Neutrophil (primary cell): ENCODE measurements around the gene LTK.
"Not testable (repeated sequence)": the region's sequence is repeated elsewhere in the genome, so short reads cannot be mapped to it uniquely, and the experiment has no call there.

Experiments used
- H3K27ac ChIP-seq: fragments of 200-600 bp; sonication (generic); 2 replicates; pipeline ENCODE4 v1.5.1; 2016; ENCODE audit warnings: mild to moderate bottlenecking, moderate library complexity
- H3K27me3 ChIP-seq: fragments of 200-600 bp; sonication (generic); 2 replicates; pipeline ENCODE4 v1.6.0; 2016; ENCODE audit warnings: mild to moderate bottlenecking
- H3K36me3 ChIP-seq: fragments of 200-600 bp; sonication (generic); 2 replicates; pipeline ENCODE4 v1.5.1; 2017
- H3K4me1 ChIP-seq, 2 experiments: fragments of 200-600 bp in 1 of 2; sonication (generic) in 1 of 2; 1 replicate in 1 of 2; 2 replicates in 1 of 2; pipeline versions ENCODE4 v1.5.1 to v1.6.1; 2013 to 2016; ENCODE audit warnings: low read depth in 1 of 2, low read length in 1 of 2, mild to moderate bottlenecking in 1 of 2, moderate library complexity in 1 of 2; ENCODE audit not compliant: control insufficient read depth in 1 of 2, insufficient read depth in 1 of 2
- H3K4me3 ChIP-seq, 2 experiments: fragments of 200-600 bp in 1 of 2; sonication (generic) in 1 of 2; 1 replicate in 1 of 2; 2 replicates in 1 of 2; pipeline ENCODE4 v1.5.1; 2013 to 2016; ENCODE audit warnings: low read depth in 1 of 2, low read length in 1 of 2, mild to moderate bottlenecking in 1 of 2, moderate library complexity in 1 of 2
- H3K9me3 ChIP-seq: fragments of 200-600 bp; sonication (generic); 2 replicates; pipeline ENCODE4 v1.5.1; 2016
- CTCF ChIP-seq: fragments of 200-600 bp; sonication (generic); IDR thresholded peaks from 2 replicates; pipeline ENCODE4 v1.5.1; 2016; ENCODE audit warnings: antibody characterized with exemption

Gene LTK

DNA sequence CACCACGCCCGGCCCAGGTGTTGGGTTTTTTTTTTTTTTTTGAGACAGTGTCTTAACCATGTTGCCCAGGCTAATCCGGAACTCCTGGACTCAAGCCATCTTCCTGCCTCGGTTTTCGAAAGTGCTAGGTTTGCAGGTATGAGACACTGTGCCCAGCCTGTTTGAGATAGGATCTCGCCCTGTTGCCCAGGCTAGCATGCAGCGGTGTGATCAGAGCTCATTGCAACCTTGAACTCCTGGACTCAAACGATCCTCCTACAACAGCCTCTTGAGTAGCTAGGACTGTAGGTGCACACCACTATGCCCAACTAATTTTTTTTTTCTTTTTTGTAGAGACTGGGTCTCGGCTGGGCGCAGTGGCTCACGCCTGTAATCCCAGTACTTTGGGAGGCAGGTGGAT lies 40.2 kb downstream of the LTK start:
- Histone ChIP-seq H3K4me3 (no peak overlapping the region), H3K27me3 (no peaks in the 10 kb centered on the region), H3K27ac (no peak overlapping the region), H3K9me3 (no peaks in the 10 kb centered on the region), H3K36me3 (peaks cover 100% of the 10 kb centered on the region), H3K4me1 (no peaks in the 10 kb centered on the region)
- TF ChIP-seq CTCF = no peak

DNA sequence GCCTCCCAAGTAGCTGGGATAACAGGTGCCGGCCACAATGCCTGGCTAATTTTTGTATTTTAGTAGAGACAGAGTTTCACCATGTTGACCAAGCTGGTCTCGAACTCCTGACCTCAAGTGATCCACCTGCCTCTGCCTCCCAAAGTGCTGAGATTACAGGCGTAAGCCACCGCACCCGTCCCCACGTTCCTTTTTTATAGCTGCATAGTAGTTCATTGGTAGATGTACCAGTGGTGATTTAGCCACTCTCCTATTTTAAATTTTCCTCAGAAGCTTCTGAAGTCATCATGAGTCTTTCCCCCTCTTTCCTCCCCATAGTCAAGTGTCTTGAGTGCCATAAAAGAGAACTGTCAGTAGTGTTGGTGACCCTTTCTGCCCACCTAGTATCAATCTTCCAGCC lies 44.0 kb downstream of the LTK start:
- H3K4me1 ChIP-seq, H3K27me3 ChIP-seq, H3K9me3 ChIP-seq, H3K4me3 ChIP-seq, H3K27ac ChIP-seq: not testable (repeated sequence)
- peaks cover 99% of the 10 kb centered on the region for H3K36me3 ChIP-seq

- Histone ChIP-seq H3K9me3 (no peaks in the 10 kb centered on the region), H3K4me1 (peaks cover 0 to 7% of the 10 kb centered on the region in 2 experiments), H3K27ac (no peak overlapping the region), H3K27me3 (no peaks in the 10 kb centered on the region), H3K4me3 (no peak overlapping the region), H3K36me3 (peaks cover 91% of the 10 kb centered on the region)
- TF ChIP-seq CTCF = no peak
These were observed 46.9 kb downstream of the LTK start for GRCh38 chr15:41466711-41467110.

GRCh38 chr15:41465822-41466421 lies 47.7 kb downstream of the LTK start:
- TF ChIP-seq CTCF = peak; percentile 27
- H3K27ac ChIP-seq = no peak overlapping the region
- H3K4me3 ChIP-seq = no peak overlapping the region
- no peaks in the 10 kb centered on the region for H3K9me3 ChIP-seq
- H3K36me3 ChIP-seq = peaks cover 90% of the 10 kb centered on the region
- peaks cover 0 to 7% of the 10 kb centered on the region in 2 experiments for H3K4me1 ChIP-seq
- H3K27me3 ChIP-seq = no peaks in the 10 kb centered on the region

DNA sequence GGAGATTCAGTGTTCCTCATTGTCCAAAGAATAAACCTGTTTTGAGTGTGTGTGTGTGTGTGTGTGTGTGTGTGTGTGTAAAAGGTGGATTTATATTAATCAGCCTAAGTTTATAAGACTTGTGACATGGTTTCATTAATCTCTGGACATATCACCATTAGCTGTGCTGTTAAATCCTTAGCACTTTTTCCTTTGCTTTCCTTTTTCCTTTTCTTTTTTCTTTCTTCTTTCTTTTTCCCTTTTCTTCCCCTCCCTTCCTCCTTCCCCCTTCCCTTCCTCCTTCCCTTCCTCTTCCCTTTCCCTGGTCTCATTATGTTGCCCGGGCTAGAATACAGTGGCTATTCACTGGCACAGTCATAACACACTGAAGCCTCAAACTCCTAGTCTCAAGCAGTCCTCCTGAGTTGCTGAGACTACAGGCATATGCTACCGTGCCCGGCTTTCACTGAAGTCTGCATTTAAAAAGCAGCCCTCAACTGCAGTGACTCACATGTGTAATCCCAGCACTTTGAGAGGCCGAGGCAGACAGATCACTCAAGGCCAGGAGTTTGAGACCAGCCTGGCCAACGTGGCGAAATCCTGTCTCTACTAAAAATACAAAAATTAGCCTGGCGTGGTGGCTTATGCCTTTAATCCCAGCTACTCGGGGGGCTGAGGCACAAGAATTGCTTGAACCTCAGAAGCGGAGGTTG lies 48.6 kb downstream of the LTK start:
- TF ChIP-seq CTCF = no peak
- Histone ChIP-seq H3K4me1 (peaks cover 0 to 7% of the 10 kb centered on the region in 2 experiments), H3K9me3 (no peaks in the 10 kb centered on the region), H3K27ac (no peak overlapping the region), H3K4me3 (no peak overlapping the region), H3K36me3 (peaks cover 85% of the 10 kb centered on the region), H3K27me3 (no peaks in the 10 kb centered on the region)

DNA sequence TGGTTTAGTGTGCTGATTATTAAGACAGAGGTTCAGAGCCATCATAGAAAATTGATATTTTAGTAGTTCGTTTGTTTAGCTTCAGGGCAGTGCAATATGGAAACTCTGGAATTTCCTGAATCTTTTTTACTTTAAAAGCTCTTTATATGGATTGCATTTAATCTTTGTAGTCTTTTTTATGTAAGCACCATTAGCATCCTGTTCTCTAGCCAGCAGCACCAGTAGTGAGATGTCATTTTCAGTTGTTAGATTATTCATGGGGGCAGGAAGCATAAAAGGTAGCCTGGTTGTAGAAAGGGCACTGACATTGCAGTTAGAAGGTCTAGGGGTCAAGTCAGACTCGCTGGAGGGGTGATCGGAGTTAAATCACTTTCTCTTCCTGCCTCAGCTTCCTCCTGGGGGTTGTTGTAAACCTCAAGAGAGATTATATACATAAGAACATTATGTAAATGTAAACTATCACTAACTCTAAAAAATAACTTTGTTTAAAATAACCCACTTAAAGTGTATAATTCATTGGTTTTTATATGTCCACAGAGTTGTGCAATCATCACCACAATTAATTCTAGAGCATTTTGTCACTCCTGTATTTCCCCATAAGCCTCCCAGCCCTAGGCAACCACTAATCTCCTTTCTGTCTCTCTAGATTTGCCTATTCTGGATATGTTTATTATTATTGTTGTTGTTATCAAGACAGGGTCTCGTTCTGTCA lies 51.4 kb downstream of the LTK start:
- Histone ChIP-seq H3K27me3 (no peaks in the 10 kb centered on the region), H3K27ac (no peak overlapping the region), H3K4me3 (no peak overlapping the region), H3K9me3 (no peaks in the 10 kb centered on the region), H3K36me3 (peaks cover 80% of the 10 kb centered on the region), H3K4me1 (peaks cover 0 to 7% of the 10 kb centered on the region in 2 experiments)
- TF ChIP-seq CTCF = no peak
